Endothelial cell of umbilical vein (primary cell): ENCODE data around the gene NDUFA13.

Source experiments
- EZH2 ChIP-seq: IDR thresholded peaks from 2 replicates; pipeline ENCODE4 v1.6.1; 2012; ENCODE audit warnings: borderline replicate concordance, low read depth, mild to moderate bottlenecking, moderate library complexity, low read length, inconsistent platforms; ENCODE audit not compliant: severe bottlenecking
- MAX ChIP-seq: IDR thresholded peaks from 2 replicates; pipeline ENCODE4 v1.6.1; 2011; ENCODE audit not compliant: insufficient read depth, insufficient read length
- MYC ChIP-seq: IDR thresholded peaks from one replicate; pipeline ENCODE4 v1.6.1; 2011; ENCODE audit warnings: mild to moderate bottlenecking, low read depth, low read length
- POLR2A ChIP-seq: IDR thresholded peaks from 2 replicates; pipeline ENCODE4 v1.6.1; 2012; ENCODE audit warnings: low read depth, mild to moderate bottlenecking, control low read depth, low read length
- TF ChIP-seq, protein P1 (sequence below), 2 donors: IDR thresholded peaks; 1 replicate in 1 of 2; 2 replicates in 1 of 2; pipeline ENCODE4 v1.5.1; 2011; ENCODE audit warnings: low read length in 2 of 2, mild to moderate bottlenecking in 2 of 2, moderate library complexity in 2 of 2, control low read depth in 1 of 2, inconsistent platforms in 1 of 2, low read depth in 1 of 2; ENCODE audit not compliant: insufficient read depth in 1 of 2; ENCODE audit errors: extremely low read depth in 1 of 2

- TF ChIP-seq, protein P1, sequence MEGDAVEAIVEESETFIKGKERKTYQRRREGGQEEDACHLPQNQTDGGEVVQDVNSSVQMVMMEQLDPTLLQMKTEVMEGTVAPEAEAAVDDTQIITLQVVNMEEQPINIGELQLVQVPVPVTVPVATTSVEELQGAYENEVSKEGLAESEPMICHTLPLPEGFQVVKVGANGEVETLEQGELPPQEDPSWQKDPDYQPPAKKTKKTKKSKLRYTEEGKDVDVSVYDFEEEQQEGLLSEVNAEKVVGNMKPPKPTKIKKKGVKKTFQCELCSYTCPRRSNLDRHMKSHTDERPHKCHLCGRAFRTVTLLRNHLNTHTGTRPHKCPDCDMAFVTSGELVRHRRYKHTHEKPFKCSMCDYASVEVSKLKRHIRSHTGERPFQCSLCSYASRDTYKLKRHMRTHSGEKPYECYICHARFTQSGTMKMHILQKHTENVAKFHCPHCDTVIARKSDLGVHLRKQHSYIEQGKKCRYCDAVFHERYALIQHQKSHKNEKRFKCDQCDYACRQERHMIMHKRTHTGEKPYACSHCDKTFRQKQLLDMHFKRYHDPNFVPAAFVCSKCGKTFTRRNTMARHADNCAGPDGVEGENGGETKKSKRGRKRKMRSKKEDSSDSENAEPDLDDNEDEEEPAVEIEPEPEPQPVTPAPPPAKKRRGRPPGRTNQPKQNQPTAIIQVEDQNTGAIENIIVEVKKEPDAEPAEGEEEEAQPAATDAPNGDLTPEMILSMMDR (IDR thresholded peaks at IDR 0.05; ENCODE audit: extremely low read depth in 1 of 2, insufficient read depth in 1 of 2, low read depth in 1 of 2, low read length in 2 of 2) = no peak
- TF ChIP-seq MAX (no peak), POLR2A (no peak), MYC (no peak), EZH2 (no peak)
Observed at GRCh38 chr19:19487077-19487949, 28.7 kb upstream of the NDUFA13 start.
